ENCODE measurements around the gene ERLIN1. TPM values are rescaled to one million over a fixed set of nuclear protein-coding genes. Genes with fewer than 3 reads are reported as not detected.

ERLIN1 gene
- total RNA-seq, result 43.7 and 49.5 TPM in 2 replicates
- long read RNA-seq, full-length matches to known transcripts, result 95 of 270 reads
- long read RNA-seq, partial matches to known transcripts, result 25 of 270 reads
- long read RNA-seq, other reads (novel, unspliced or antisense), result 150 of 270 reads

GRCh38 chr10:100185364-100186252, at the start of gene ERLIN1:
Gene ERLIN1 (minus strand): TSS chr10:100186029. CDS start chr10:100185626, 403 bp downstream.
- Mint-ChIP-seq H3K27me3 (no peaks in the 10 kb centered on the region), H3K4me3 (ENCODE audit: low read depth) (peak within 1 kb of the TSS; percentile 90), H3K9me3 (ENCODE audit: low read depth) (no peaks in the 10 kb centered on the region)

DNA sequence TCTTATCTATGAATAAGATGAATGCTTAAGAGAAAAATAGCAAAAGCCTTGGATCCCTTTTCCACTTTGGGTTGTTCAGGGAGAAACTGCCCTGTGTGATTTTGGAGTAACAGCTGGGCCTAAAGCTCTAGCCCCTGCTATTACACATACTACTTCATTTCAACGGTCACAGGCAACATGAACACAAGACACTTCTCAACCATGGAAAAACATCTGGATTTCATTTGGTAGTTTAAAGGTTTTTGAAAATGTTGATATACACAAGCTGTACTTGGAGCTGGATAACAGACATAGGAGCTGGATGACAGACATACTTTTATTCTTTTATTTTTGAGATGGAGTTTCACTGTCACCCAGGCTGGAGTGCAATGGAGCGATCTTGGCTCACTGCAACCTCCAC, 46.3 kb upstream of the ERLIN1 start:
- Mint-ChIP-seq H3K4me1 (ENCODE audit: low read depth) (peaks cover 9% of the 10 kb centered on the region), H3K9me3 (ENCODE audit: low read depth) (no peaks in the 10 kb centered on the region), H3K27ac (no peak overlapping the region), H3K4me3 (ENCODE audit: low read depth) (no peak overlapping the region), H3K27me3 (no peaks in the 10 kb centered on the region), H3K36me3 (ENCODE audit: insufficient read depth) (peaks cover 8% of the 10 kb centered on the region)
- no peak for DNase-seq (ENCODE audit: low spot score, unreplicated experiment)
- no peak for TF ChIP-seq CTCF (IDR thresholded peaks at IDR 0.05; ENCODE audit: unreplicated experiment)

More at GRCh38 chr10:100185364-100186252, at the start of gene ERLIN1:
- H3K4me1 Mint-ChIP-seq (ENCODE audit: low read depth), result peaks cover 46% of the 10 kb centered on the region
- peaks cover 11% of the 10 kb centered on the region for H3K36me3 Mint-ChIP-seq (ENCODE audit: insufficient read depth)
- H3K27ac Mint-ChIP-seq, result peak within 1 kb of the TSS; percentile 97
- DNase-seq (ENCODE audit: low spot score, unreplicated experiment), result peak; percentile 92
- no peak for TF ChIP-seq CTCF (IDR thresholded peaks at IDR 0.05; ENCODE audit: unreplicated experiment)

- DNase-seq (ENCODE audit: low spot score, unreplicated experiment), result no peak
- Mint-ChIP-seq H3K27me3 (no peaks in the 10 kb centered on the region), H3K27ac (peak overlapping the region; percentile 97), H3K36me3 (ENCODE audit: insufficient read depth) (peaks cover 8% of the 10 kb centered on the region), H3K4me1 (ENCODE audit: low read depth) (peaks cover 9% of the 10 kb centered on the region), H3K4me3 (ENCODE audit: low read depth) (peak overlapping the region; percentile 87), H3K9me3 (ENCODE audit: low read depth) (no peaks in the 10 kb centered on the region)
- TF ChIP-seq CTCF (IDR thresholded peaks at IDR 0.05; ENCODE audit: unreplicated experiment), result no peak
Observed at GRCh38 chr10:100229819-100230422, 44.1 kb upstream of the ERLIN1 start.

DNA sequence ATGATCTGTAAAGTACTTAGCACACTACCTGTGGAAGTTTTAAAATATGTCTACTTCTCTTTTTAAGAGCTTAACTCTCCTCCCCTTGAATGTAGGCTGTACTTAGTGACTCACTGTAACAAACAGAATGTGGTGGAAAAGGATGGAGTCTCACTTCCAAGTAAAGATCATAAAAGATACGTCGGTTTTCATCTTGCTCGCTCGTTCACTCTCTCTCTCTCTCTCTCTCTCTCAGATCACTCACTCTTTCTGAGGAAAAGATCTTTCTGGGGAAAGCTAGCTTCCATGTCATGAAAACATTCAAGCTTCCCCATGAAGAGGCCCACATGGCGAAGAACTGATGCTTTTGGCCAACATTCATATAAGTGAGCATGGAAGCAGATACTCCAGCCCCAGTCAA, 38.0 kb upstream of the ERLIN1 start:
- Mint-ChIP-seq H3K9me3 (ENCODE audit: low read depth) (no peaks in the 10 kb centered on the region), H3K27ac (no peak overlapping the region), H3K27me3 (no peaks in the 10 kb centered on the region), H3K4me1 (ENCODE audit: low read depth) (peaks cover 3% of the 10 kb centered on the region), H3K4me3 (ENCODE audit: low read depth) (no peak overlapping the region), H3K36me3 (ENCODE audit: insufficient read depth) (peaks cover 15% of the 10 kb centered on the region)
- no peak for DNase-seq (ENCODE audit: low spot score, unreplicated experiment)
- no peak for TF ChIP-seq CTCF (IDR thresholded peaks at IDR 0.05; ENCODE audit: unreplicated experiment)

DNA sequence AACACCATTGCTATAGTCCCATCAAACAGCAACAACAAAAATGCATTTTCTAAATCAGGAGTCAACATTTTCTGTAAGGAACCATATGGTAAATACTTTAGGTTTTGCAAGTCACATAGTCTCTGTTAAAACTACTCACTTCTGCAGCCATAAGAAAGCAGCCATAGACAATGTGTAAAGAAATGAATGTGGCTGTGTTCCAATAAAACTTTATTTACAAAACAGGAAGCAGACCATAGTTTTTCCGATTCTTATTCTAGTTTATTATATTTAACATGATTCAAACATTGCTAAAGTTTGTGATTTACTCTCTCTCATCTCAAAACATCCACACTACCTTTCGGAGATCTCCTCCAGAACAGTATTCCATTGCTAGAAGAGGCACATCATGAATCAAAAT, 36.7 kb upstream of the ERLIN1 start:
- no peak for TF ChIP-seq CTCF (IDR thresholded peaks at IDR 0.05; ENCODE audit: unreplicated experiment)
- Mint-ChIP-seq H3K27ac (no peak overlapping the region), H3K27me3 (no peaks in the 10 kb centered on the region), H3K9me3 (ENCODE audit: low read depth) (no peaks in the 10 kb centered on the region), H3K4me3 (ENCODE audit: low read depth) (no peak overlapping the region), H3K36me3 (ENCODE audit: insufficient read depth) (peaks cover 18% of the 10 kb centered on the region), H3K4me1 (ENCODE audit: low read depth) (no peaks in the 10 kb centered on the region)
- no peak for DNase-seq (ENCODE audit: low spot score, unreplicated experiment)
